22Rv1 (cell line): ENCODE data around the gene PDE8B.
A peak's percentile ranks its signal among the peaks of the same experiment; 100 is the strongest.

Source experiments
- H3K27ac ChIP-seq: fragments of 450-650 bp; 2 replicates; pipeline ENCODE4 v1.5.1; 2017
- ZFX ChIP-seq: fragments of 450-650 bp; IDR thresholded peaks from 2 replicates; pipeline ENCODE4 v1.6.1; 2017; ENCODE audit warnings: antibody characterized with exemption, borderline replicate concordance
- TF ChIP-seq, protein P1 (sequence below): fragments of 450-650 bp; IDR thresholded peaks from 2 replicates; pipeline ENCODE4 v1.5.1; 2017; ENCODE audit warnings: mild to moderate bottlenecking

PDE8B gene

DNA sequence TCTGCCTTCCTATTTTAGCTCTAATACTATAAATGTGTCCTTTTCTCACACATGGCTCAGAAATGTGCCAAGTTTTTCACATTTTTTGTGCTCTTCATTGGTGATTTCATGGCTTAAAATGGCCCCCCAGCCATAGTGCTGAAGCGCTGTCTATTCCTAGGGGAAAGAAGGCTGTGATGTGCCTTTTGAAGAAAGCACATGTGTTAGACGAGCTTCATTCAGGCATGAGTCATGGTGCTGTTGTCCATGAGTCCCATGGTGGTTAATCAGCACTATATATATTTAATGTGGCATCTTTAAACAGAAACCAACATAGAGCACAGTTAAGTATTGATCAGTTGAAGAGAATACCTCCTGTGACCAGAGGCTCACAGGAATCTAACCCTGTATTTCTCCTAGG is 55.8 kb downstream of the PDE8B start:
- TF ChIP-seq ZFX = no peak
- TF ChIP-seq, protein P1, sequence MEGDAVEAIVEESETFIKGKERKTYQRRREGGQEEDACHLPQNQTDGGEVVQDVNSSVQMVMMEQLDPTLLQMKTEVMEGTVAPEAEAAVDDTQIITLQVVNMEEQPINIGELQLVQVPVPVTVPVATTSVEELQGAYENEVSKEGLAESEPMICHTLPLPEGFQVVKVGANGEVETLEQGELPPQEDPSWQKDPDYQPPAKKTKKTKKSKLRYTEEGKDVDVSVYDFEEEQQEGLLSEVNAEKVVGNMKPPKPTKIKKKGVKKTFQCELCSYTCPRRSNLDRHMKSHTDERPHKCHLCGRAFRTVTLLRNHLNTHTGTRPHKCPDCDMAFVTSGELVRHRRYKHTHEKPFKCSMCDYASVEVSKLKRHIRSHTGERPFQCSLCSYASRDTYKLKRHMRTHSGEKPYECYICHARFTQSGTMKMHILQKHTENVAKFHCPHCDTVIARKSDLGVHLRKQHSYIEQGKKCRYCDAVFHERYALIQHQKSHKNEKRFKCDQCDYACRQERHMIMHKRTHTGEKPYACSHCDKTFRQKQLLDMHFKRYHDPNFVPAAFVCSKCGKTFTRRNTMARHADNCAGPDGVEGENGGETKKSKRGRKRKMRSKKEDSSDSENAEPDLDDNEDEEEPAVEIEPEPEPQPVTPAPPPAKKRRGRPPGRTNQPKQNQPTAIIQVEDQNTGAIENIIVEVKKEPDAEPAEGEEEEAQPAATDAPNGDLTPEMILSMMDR = no peak
- no peak overlapping the region for H3K27ac ChIP-seq

DNA sequence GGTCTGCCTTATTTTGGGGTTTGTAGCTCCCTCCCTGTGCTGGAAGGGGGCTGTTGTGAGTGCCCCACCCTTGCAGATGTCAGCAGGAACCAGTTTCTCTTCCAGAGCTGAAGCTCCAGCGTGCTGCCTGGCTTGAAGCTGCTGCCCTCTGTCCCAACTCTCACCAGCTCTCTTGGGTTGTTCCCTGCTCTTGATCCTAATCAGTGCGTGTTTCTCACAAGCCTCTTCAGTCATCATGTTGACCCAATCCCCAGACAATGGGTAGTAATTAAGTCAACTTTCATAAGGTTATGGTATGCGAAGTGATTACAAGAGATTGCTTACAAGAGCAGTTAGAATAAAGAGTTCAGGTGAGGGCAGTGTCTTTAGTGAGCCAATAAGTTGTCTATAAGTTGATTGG is 57.0 kb downstream of the PDE8B start:
- TF ChIP-seq ZFX = no peak
- TF ChIP-seq, protein P1 = no peak
- no peak overlapping the region for H3K27ac ChIP-seq

DNA sequence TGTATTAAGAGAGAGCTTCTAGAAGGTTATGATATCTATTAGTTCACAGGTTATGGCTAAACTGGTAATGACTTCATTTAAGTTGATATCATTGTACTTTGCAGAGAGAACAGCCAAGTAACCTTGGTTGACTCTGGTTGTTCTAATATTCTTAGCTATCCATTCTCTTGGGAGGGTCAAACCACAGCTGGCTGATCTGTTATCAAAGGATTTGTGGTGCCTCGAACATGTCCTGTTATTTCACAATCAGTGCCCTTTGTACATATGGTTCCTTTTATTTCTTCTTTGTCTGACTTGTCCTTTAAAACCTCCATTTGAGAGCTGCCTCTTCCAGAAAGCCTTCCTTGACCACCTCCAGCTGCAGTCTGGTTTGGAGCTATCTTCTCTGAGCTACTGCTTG is 61.7 kb downstream of the PDE8B start:
- TF ChIP-seq, protein P1 = no peak
- no peak for TF ChIP-seq ZFX
- H3K27ac ChIP-seq = no peak overlapping the region

DNA sequence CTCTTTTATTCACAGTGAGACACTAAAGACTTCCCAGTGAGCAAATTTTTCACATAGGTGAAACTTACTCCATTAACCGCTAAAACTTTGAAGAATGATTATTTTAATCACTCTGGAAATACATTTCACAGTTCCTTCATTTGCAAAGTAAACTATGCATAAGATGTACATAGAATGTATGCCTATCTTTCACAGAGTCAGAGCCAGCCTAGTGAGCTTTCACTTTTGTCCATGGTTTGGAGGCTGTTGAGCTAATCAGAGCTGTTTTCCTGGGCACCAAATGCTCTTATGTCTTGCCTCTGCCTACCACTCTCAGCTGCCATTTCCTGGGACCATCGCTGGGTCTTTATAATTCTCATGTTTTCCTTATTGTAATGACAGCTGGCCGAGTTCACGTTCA is 67.3 kb downstream of the PDE8B start:
- H3K27ac ChIP-seq = no peak overlapping the region
- no peak for TF ChIP-seq ZFX
- TF ChIP-seq, protein P1 = no peak

DNA sequence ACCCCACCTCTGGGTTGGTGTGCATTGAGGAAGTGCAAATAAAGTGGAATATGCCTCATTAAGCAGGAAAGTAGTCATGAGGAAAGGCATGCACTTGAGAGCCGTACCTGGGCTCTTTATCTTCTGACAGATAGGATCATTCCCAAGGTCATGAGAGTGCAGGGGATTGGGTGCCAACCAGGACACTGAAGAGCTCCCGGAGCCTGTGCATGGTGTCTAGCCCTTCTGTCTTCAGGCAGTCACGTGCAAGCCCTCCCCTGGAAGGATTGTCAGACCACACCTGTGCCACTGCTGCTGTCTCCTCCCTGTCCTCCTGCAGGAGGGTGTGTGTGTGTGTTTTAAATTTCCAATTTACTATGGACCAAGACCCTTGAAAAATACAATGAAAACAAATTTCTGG is 69.6 kb downstream of the PDE8B start:
- TF ChIP-seq, protein P1 = no peak
- no peak for TF ChIP-seq ZFX
- no peak overlapping the region for H3K27ac ChIP-seq

DNA sequence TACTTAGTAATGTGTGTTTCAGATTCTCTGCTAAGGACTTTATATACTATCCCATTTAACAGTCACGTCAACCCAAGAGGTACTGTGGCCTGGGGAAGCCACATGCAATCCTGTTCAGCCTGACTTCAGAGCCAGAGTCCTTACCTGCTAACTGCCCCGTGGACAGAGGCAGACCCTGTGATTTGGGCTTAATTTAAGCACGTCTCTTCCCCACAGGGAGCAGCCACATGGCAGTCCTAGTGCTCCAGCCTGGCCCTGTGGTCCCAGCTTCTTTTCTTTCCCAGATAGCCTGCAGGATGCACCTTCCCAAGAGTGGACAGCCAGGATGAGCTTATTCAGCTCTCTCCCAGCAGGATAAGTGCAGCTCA is 71.5 kb downstream of the PDE8B start:
- TF ChIP-seq ZFX = no peak
- TF ChIP-seq, protein P1 = no peak
- no peak overlapping the region for H3K27ac ChIP-seq

DNA sequence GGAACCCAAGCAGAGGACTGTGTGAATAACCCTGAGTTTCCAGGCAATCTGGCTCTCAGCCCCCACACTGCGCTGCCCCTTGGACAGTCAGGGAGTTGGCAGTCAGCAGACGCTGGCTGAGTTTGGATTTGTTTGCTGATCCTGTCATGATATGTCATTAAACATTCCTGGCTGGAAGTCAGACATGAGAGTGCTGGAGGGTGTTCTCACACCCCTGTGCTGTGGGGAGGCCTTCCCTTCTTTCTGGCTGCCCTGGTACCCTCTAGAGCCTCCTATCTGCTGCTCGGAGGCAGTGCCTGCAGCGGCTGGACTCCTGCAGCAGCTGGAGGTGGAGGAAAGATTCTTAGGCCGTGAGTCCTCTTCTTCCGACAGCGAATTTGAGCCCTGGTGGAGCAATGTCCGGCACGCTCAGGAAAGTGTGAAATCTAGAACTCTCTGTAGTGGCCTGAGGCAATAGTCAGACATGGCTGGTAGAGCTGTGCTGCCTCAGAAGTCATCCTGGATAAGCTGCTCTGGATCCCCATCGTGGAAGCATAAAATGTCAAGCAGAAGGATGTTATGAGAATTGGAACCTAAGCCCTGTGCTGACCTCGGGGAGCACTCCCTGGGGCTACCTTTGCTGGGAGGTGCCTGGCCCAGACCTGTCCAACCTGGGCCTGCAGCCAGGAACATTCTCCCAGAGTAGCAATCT is 72.0 kb downstream of the PDE8B start:
- TF ChIP-seq, protein P1 = peak; percentile 25; the same call in 1 of the 2 replicates
- TF ChIP-seq ZFX = no peak
- H3K27ac ChIP-seq = no peak overlapping the region
